PFSK-1 (cell line): Measurements from ENCODE around the gene FAM151A.

Experiments used
- POLR2AphosphoS5 ChIP-seq: IDR thresholded peaks from 2 replicates; pipeline ENCODE4 v1.6.1; 2012; ENCODE audit warnings: low read depth, mild to moderate bottlenecking, control low read depth, low read length, moderate library complexity
- SIN3A ChIP-seq: IDR thresholded peaks from 2 replicates; pipeline ENCODE4 v1.6.1; 2012; ENCODE audit warnings: mild to moderate bottlenecking, low read length, moderate library complexity, borderline replicate concordance; ENCODE audit not compliant: insufficient read depth
- TAF1 ChIP-seq: IDR thresholded peaks from 2 replicates; pipeline ENCODE4 v1.6.1; 2012; ENCODE audit warnings: low read length, control low read depth, borderline replicate concordance; ENCODE audit not compliant: insufficient read depth

DNA sequence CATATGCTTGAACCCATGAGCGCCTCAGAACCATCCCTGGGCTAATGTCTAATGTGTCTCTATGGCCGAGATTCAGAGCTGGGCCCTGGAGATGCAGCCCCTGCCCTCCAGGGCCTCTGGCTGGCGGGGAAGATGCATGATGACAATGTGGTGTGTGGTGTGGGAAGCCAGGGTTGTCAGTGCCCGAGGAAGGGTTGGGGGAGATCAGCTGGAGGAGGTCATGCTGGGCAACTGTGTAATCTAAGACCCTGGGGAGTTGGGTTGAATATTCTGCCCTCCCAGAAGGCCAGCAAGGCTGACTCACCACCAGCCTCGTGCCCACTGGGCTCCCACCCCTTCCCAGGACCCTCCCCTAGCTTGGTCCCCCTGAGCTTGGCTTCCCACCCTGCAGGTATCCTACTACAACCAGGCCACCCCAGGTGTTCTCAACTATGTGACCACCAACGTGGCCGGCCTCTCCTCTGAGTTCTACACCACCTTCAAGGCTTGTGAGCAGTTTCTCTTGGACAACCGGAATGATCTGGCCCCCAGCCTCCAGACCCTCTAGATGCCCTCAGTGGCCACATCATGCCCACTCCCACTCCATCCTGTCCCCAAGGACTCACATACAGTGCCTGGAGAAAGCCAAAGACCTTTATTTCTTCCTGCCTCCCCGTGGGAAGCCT is 14.6 kb downstream of the FAM151A start:
- no peak for TF ChIP-seq SIN3A
- TF ChIP-seq POLR2AphosphoS5, result no peak
- TF ChIP-seq TAF1, result no peak
